IMR-90 (cell line): ENCODE measurements around the gene NTRK2. TPM values are rescaled to one million over a fixed set of nuclear protein-coding genes. Genes with fewer than 3 reads are reported as not detected.

Experiments used
- ATAC-seq: fragments of 200-7000 bp; cut with Tn5 transposase; 2 replicates; pipeline ENCODE4 v1.9.1; 2020; ENCODE audit warnings: low read depth, mild to moderate bottlenecking, moderate library complexity
- BruUV-seq: library from RNA; stranded (reverse); fragments of 400-500 nt; replicated peaks from 2 replicates; lab custom pipeline; 2021; lab: Mats Ljungman, UMichigan
- CTCF ChIA-PET: fragments of 300-600 bp; formaldehyde crosslinking; extraction: SDS; loops from one replicate; lab custom pipeline; 2021; ENCODE audit warnings: antibody characterized with exemption; lab: Yijun Ruan, JAX
- POLR2A ChIA-PET: fragments of 300-600 bp; sonication (Branson Sonifier 250); formaldehyde crosslinking; loops from one replicate; lab custom pipeline; 2022; ENCODE audit warnings: antibody characterized with exemption; ENCODE audit not compliant: unreplicated experiment; lab: Charles Lee
- DNase-seq: peaks from one replicate; pipeline ENCODE4 v3.0.0; 2013
- H2AFZ ChIP-seq: replicated peaks from 2 replicates; pipeline ENCODE3; 2013; ENCODE audit warnings: low read length, mild to moderate bottlenecking; ENCODE audit not compliant: poor library complexity
- H2AK5ac ChIP-seq: 2 replicates; pipeline ENCODE4 v1.6.1; 2013; ENCODE audit warnings: low read depth, low read length, inconsistent platforms
- H2AK9ac ChIP-seq: replicated peaks from 2 replicates; pipeline ENCODE3; 2013; ENCODE audit warnings: mild to moderate bottlenecking, low read depth, low read length, moderate library complexity; ENCODE audit not compliant: poor library complexity
- H2BK120ac ChIP-seq: 2 replicates; pipeline ENCODE4 v1.6.1; 2013; ENCODE audit warnings: low read depth, low read length, inconsistent platforms
- H2BK15ac ChIP-seq: 3 replicates; pipeline ENCODE4 v1.6.1; 2013; ENCODE audit warnings: low read depth, low read length, inconsistent platforms
- H2BK20ac ChIP-seq: 2 replicates; pipeline ENCODE4 v1.6.1; 2013; ENCODE audit warnings: low read depth, mild to moderate bottlenecking, inconsistent platforms, low read length, moderate library complexity
- H2BK5ac ChIP-seq: 2 replicates; pipeline ENCODE4 v1.6.1; 2013; ENCODE audit warnings: mild to moderate bottlenecking, low read depth, low read length, inconsistent platforms; ENCODE audit not compliant: poor library complexity, severe bottlenecking
- H3K14ac ChIP-seq: replicated peaks from 2 replicates; pipeline ENCODE4 v1.6.1; 2013; ENCODE audit warnings: low read depth, low read length, inconsistent platforms
- H3K18ac ChIP-seq: 2 replicates; pipeline ENCODE4 v1.6.1; 2013; ENCODE audit warnings: low read depth, low read length, control low read depth
- H3K23ac ChIP-seq: 2 replicates; pipeline ENCODE4 v1.6.1; 2013; ENCODE audit warnings: low read depth, low read length, inconsistent platforms
- H3K27ac ChIP-seq: 2 replicates; pipeline ENCODE4 v1.5.1; 2013; ENCODE audit warnings: mild to moderate bottlenecking, control low read depth, low read length; ENCODE audit not compliant: insufficient read depth
- H3K27me3 ChIP-seq: 2 replicates; pipeline ENCODE4 v1.6.1; 2013; ENCODE audit warnings: low read length; ENCODE audit not compliant: control insufficient read depth, insufficient read depth
- H3K36me3 ChIP-seq: 2 replicates; pipeline ENCODE4 v1.6.1; 2013; ENCODE audit warnings: low read length, mixed read lengths; ENCODE audit not compliant: control insufficient read depth, insufficient read depth
- H3K4ac ChIP-seq: 2 replicates; pipeline ENCODE4 v1.6.1; 2013; ENCODE audit warnings: low read depth, low read length, inconsistent platforms
- H3K4me1 ChIP-seq: 2 replicates; pipeline ENCODE4 v1.6.1; 2013; ENCODE audit warnings: low read length, mixed read lengths; ENCODE audit not compliant: control insufficient read depth, insufficient read depth
- H3K4me2 ChIP-seq: 2 replicates; pipeline ENCODE4 v1.6.1; 2013; ENCODE audit warnings: low read depth, mild to moderate bottlenecking, control low read depth, low read length, moderate library complexity
- H3K4me3 ChIP-seq: 2 replicates; pipeline ENCODE4 v1.5.1; 2013; ENCODE audit warnings: low read depth, mild to moderate bottlenecking, control low read depth, low read length, moderate library complexity; ENCODE audit not compliant: insufficient read depth
- H3K56ac ChIP-seq: 2 replicates; pipeline ENCODE4 v1.6.1; 2013; ENCODE audit warnings: low read length, inconsistent platforms; ENCODE audit not compliant: insufficient read depth; ENCODE audit errors: extremely low read depth
- H3K79me1 ChIP-seq, 2 experiments: 2 replicates each; pipeline ENCODE4 v1.6.1; 2013; ENCODE audit warnings: low read length in 2 of 2, inconsistent platforms in 1 of 2, low read depth in 1 of 2
- H3K9ac ChIP-seq: 2 replicates; pipeline ENCODE4 v1.6.1; 2013; ENCODE audit warnings: low read depth, low read length, control low read depth
- H3K9me1 ChIP-seq: 2 replicates; pipeline ENCODE4 v1.6.1; 2013; ENCODE audit warnings: low read length, inconsistent platforms; ENCODE audit not compliant: insufficient read depth
- H3K9me3 ChIP-seq: 2 replicates; pipeline ENCODE4 v1.6.1; 2013; ENCODE audit warnings: low read length; ENCODE audit not compliant: control insufficient read depth, insufficient read depth
- H4K20me1 ChIP-seq: 2 replicates; pipeline ENCODE4 v1.6.1; 2013; ENCODE audit warnings: low read length, inconsistent platforms; ENCODE audit not compliant: insufficient read depth
- H4K5ac ChIP-seq: 2 replicates; pipeline ENCODE4 v1.6.1; 2013; ENCODE audit warnings: mild to moderate bottlenecking, low read depth, low read length, control low read depth
- H4K8ac ChIP-seq, 2 experiments: 2 replicates each; pipeline ENCODE4 v1.6.1; 2013; ENCODE audit warnings: low read depth in 2 of 2, low read length in 2 of 2, control low read depth in 1 of 2, inconsistent platforms in 1 of 2
- H4K91ac ChIP-seq: 2 replicates; pipeline ENCODE4 v1.6.1; 2013; ENCODE audit warnings: low read depth, low read length, inconsistent platforms; ENCODE audit not compliant: insufficient read depth
- BHLHE40 ChIP-seq: fragments of 150-350 bp; IDR thresholded peaks from 2 replicates; pipeline ENCODE4 v1.6.1; 2016; ENCODE audit warnings: mild to moderate bottlenecking, low read depth, low read length
- CEBPB ChIP-seq: IDR thresholded peaks from 2 replicates; pipeline ENCODE4 v1.6.1; 2012; ENCODE audit warnings: low read depth, low read length, improper control_type of control experiment
- CHD1 ChIP-seq: IDR thresholded peaks from 2 replicates; pipeline ENCODE4 v1.6.1; 2012; ENCODE audit warnings: low read depth, low read length, improper control_type of control experiment
- CTCF ChIP-seq: conservative IDR thresholded peaks from 2 replicates; pipeline ENCODE4 v1.5.1; 2012; ENCODE audit warnings: mild to moderate bottlenecking, low read depth, low read length, improper control_type of control experiment
- ELK1 ChIP-seq: fragments of 150-350 bp; IDR thresholded peaks from 2 replicates; pipeline ENCODE4 v1.6.1; 2016; ENCODE audit warnings: low read depth, mild to moderate bottlenecking, low read length, moderate library complexity, borderline replicate concordance
- FOS ChIP-seq: fragments of 150-350 bp; IDR thresholded peaks from 2 replicates; pipeline ENCODE4 v1.6.1; 2016; ENCODE audit warnings: low read depth, low read length
- MAFK ChIP-seq: IDR thresholded peaks from 2 replicates; pipeline ENCODE4 v1.6.1; 2012; ENCODE audit warnings: low read depth, low read length, improper control_type of control experiment
- MAZ ChIP-seq: IDR thresholded peaks from 2 replicates; pipeline ENCODE4 v1.6.1; 2012; ENCODE audit warnings: low read depth, mild to moderate bottlenecking, low read length, improper control_type of control experiment, moderate library complexity, borderline replicate concordance
- MXI1 ChIP-seq: IDR thresholded peaks from 2 replicates; pipeline ENCODE4 v1.6.1; 2012; ENCODE audit warnings: low read depth, mild to moderate bottlenecking, low read length, moderate library complexity, borderline replicate concordance
- NFE2L2 ChIP-seq: fragments of 150-350 bp; IDR thresholded peaks from 2 replicates; pipeline ENCODE4 v1.6.1; 2016; ENCODE audit warnings: low read depth, mild to moderate bottlenecking, low read length
- POLR2A ChIP-seq: IDR thresholded peaks from 2 replicates; pipeline ENCODE4 v1.6.1; 2012; ENCODE audit warnings: mild to moderate bottlenecking, low read depth, low read length
- RAD21 ChIP-seq: IDR thresholded peaks from 2 replicates; pipeline ENCODE4 v1.6.1; 2012; ENCODE audit warnings: low read length, improper control_type of control experiment
- RCOR1 ChIP-seq: IDR thresholded peaks from 2 replicates; pipeline ENCODE4 v1.6.1; 2012; ENCODE audit warnings: mild to moderate bottlenecking, low read length, improper control_type of control experiment; ENCODE audit not compliant: insufficient replicate concordance
- RFX5 ChIP-seq: IDR thresholded peaks from 2 replicates; pipeline ENCODE4 v1.8.0; 2012; ENCODE audit warnings: low read depth, mild to moderate bottlenecking, low read length, moderate library complexity
- SMC3 ChIP-seq: fragments of 150-350 bp; IDR thresholded peaks from 2 replicates; pipeline ENCODE4 v1.6.1; 2016; ENCODE audit warnings: low read depth, mild to moderate bottlenecking, antibody characterized with exemption, low read length, moderate library complexity
- USF2 ChIP-seq: fragments of 150-350 bp; IDR thresholded peaks from 2 replicates; pipeline ENCODE4 v1.6.1; 2017; ENCODE audit warnings: mild to moderate bottlenecking, antibody characterized with exemption, low read length, low read depth
- WGBS, 2 experiments: methylation state at CpG; one replicate each; pipeline versions ENCODE4 v1.1.5 to v1.1.7; 2013; ENCODE audit warnings: missing lambda C conversion rate in 2 of 2; ENCODE audit not compliant: insufficient read length in 1 of 2; ENCODE audit errors: extremely low coverage in 2 of 2; 5-methylcytosine and 5-hydroxymethylcytosine counted together
- dilution Hi-C: fragments of 300-500 bp; cut with HindIII; formaldehyde crosslinking; loops from one replicate; pipeline ENCODE4 v1.14.3; 2018; ENCODE audit warnings: low sequenced_read_pairs; ENCODE audit not compliant: unreplicated experiment
- in situ Hi-C: fragments of 300-500 bp; cut with MboI; formaldehyde crosslinking; loops from 3 replicates; pipeline ENCODE4 v1.14.3; 2019; ENCODE audit warnings: low sequenced_read_pairs, inconsistent platforms, mixed read lengths
- intact Hi-C: fragments of 100-400 bp; cut with micrococcal nuclease; formaldehyde crosslinking; loops from 2 replicates; pipeline ENCODE4 v1.10.0; 2022
- polyA plus RNA-seq, 3 experiments: library from polyadenylated mRNA; depleted of rRNA; stranded (reverse); fragments of >200 nt; gene quantifications; 2 replicates each; pipeline ENCODE4 v1.2.3, GENCODE V29; 2012; ENCODE audit warnings: low replicate concordance in 1 of 3
- total RNA-seq: library from RNA; depleted of rRNA; stranded (reverse); fragments of >200 nt; gene quantifications from 2 replicates; pipeline ENCODE4 v1.2.3, GENCODE V29; 2012

NTRK2 gene
- total and polyA plus RNA-seq, 2 of the 4 experiments (the other 2 are of a cell fraction) = under 0.01 to 0.02 TPM

GRCh38 chr9:84748112-84748511 lies 78.6 kb downstream of the NTRK2 start:
- no peak overlapping the region for H2BK120ac ChIP-seq
- H2BK15ac ChIP-seq = no peak overlapping the region
- H2AFZ ChIP-seq = no peak overlapping the region
- H3K4me3 ChIP-seq = no peak overlapping the region
- H4K5ac ChIP-seq = no peak overlapping the region
- no peak overlapping the region for H3K4ac ChIP-seq
- ChIA-PET CTCF (interaction anchor here (0.6 kb wide), 1 partner anchor 70 kb away, joined by 3 read pairs; no protein-coding TSS in a partner anchor), POLR2A (no interaction called here)
- intact Hi-C loops (no loop called here), in situ Hi-C loops (no loop called here), dilution Hi-C loops (no loop called here)
- H4K91ac ChIP-seq = no peak overlapping the region
- TF ChIP-seq MAZ (no peak), BHLHE40 (no peak), MAFK (no peak), FOS (no peak), RCOR1 (no peak), NFE2L2 (no peak), CTCF (no peak), MXI1 (no peak), USF2 (no peak), ELK1 (no peak), RFX5 (no peak), POLR2A (no peak), CHD1 (no peak), CEBPB (no peak), RAD21 (no peak), SMC3 (no peak)
- H3K79me1 ChIP-seq = no peaks in the 10 kb centered on the region
- no peaks in the 10 kb centered on the region for H3K36me3 ChIP-seq
- WGBS, 2 experiments = no CpG with 5 or more reads among the region's 2 CpGs
- no peak overlapping the region for H3K14ac ChIP-seq
- DNase-seq (no peak), ATAC-seq (no peak)
- no peak overlapping the region for H3K4me2 ChIP-seq
- no peak overlapping the region for H2BK20ac ChIP-seq
- no peak overlapping the region for H3K9ac ChIP-seq
- H2AK9ac ChIP-seq = no peak overlapping the region
- H3K18ac ChIP-seq = no peak overlapping the region
- no peak overlapping the region for H2AK5ac ChIP-seq
- no peak overlapping the region for H4K8ac ChIP-seq
- no peaks in the 10 kb centered on the region for H3K27me3 ChIP-seq
- no peak overlapping the region for H3K56ac ChIP-seq
- BruUV-seq = no TSS peak
- no peaks in the 10 kb centered on the region for H3K4me1 ChIP-seq
- no peak overlapping the region for H2BK5ac ChIP-seq
- no peaks in the 10 kb centered on the region for H3K9me1 ChIP-seq
- H4K20me1 ChIP-seq = no peaks in the 10 kb centered on the region
- no peak overlapping the region for H3K27ac ChIP-seq
- H3K23ac ChIP-seq = no peak overlapping the region
- H3K9me3 ChIP-seq = peaks cover 2% of the 10 kb centered on the region; the same call in 1 of the 2 replicates
